Measurements from ENCODE around the gene F2R.

F2R gene

GRCh38 chr5:76717222-76718083 lies 1.5 kb downstream of the F2R start:
- Histone ChIP-seq H3K27me3 (ENCODE audit: control insufficient read depth in 3 of 3, insufficient read depth in 3 of 3, low read depth in 1 of 3, low read length in 3 of 3) (peaks cover 0 to 14% (median 4%) of the 10 kb centered on the region in 3 experiments), H3K4me2 (ENCODE audit: insufficient read depth, low read length, poor library complexity, severe bottlenecking) (peak overlapping the region; percentile 53), H2BK12ac (ENCODE audit: low read length) (no peak overlapping the region), H2BK120ac (ENCODE audit: low read depth, low read length) (no peak overlapping the region), H3K14ac (ENCODE audit: low read length) (no peak overlapping the region), H3K9ac (ENCODE audit: low read depth, low read length, poor library complexity) (peak overlapping the region; percentile 4), H2BK15ac (ENCODE audit: low read length) (no peak overlapping the region), H3K23ac (ENCODE audit: low read depth, low read length, poor library complexity) (no peak overlapping the region), H2AFZ (ENCODE audit: low read length) (peak overlapping the region; percentile 98), H3K79me1 (ENCODE audit: low read depth, low read length) (peaks cover 12% of the 10 kb centered on the region), H3K4ac (ENCODE audit: low read length) (no peak overlapping the region), H3K18ac (ENCODE audit: low read length) (no peak overlapping the region), H3K9me3 (replicated peaks in 1 of 2; ENCODE audit: control insufficient read depth in 2 of 2, insufficient read depth in 1 of 2, low read depth in 1 of 2, low read length in 2 of 2) (no peaks in the 10 kb centered on the region), H2AK5ac (ENCODE audit: low read depth, low read length) (no peak overlapping the region), H4K91ac (ENCODE audit: low read depth, low read length, poor library complexity) (no peak overlapping the region), H2BK5ac (ENCODE audit: low read length) (no peak overlapping the region), H3K4me3 (ENCODE audit: low read length in 2 of 2) (peak overlapping the region; percentile 15 to 90), H3K36me3 (replicated peaks in 1 of 2; ENCODE audit: control insufficient read depth in 2 of 2, insufficient read depth in 2 of 2, low read length in 2 of 2) (peaks cover 3 to 35% of the 10 kb centered on the region in 2 donors), H3K27ac (replicated peaks; ENCODE audit: low read length) (no peak overlapping the region), H4K8ac (ENCODE audit: low read depth, low read length) (no peak overlapping the region), H3K4me1 (ENCODE audit: control insufficient read depth in 2 of 2, insufficient read depth in 1 of 2, low read depth in 1 of 2, low read length in 2 of 2) (peaks cover 8% of the 10 kb centered on the region in 2 donors)
- DNase-seq (ENCODE audit: low spot score) = no peak
- no CpG with 5 or more reads among the region's 11 CpGs for WGBS, 2 donors (ENCODE audit: extremely low coverage in 2 of 2, insufficient read length in 2 of 2, insufficient replicate concordance in 1 of 2)

GRCh38 chr5:76718381-76718832 lies 2.5 kb downstream of the F2R start:
- Histone ChIP-seq H3K18ac (ENCODE audit: low read length) (no peak overlapping the region), H2BK15ac (ENCODE audit: low read length) (no peak overlapping the region), H4K8ac (ENCODE audit: low read depth, low read length) (no peak overlapping the region), H3K9ac (ENCODE audit: low read depth, low read length, poor library complexity) (no peak overlapping the region), H2BK12ac (ENCODE audit: low read length) (no peak overlapping the region), H3K14ac (ENCODE audit: low read length) (no peak overlapping the region), H3K4me1 (ENCODE audit: control insufficient read depth in 2 of 2, insufficient read depth in 1 of 2, low read depth in 1 of 2, low read length in 2 of 2) (peaks cover 8% of the 10 kb centered on the region in 2 donors), H3K27ac (replicated peaks; ENCODE audit: low read length) (no peak overlapping the region), H3K4ac (ENCODE audit: low read length) (no peak overlapping the region), H3K4me2 (ENCODE audit: insufficient read depth, low read length, poor library complexity, severe bottlenecking) (no peak overlapping the region), H2AFZ (ENCODE audit: low read length) (no peak overlapping the region), H3K36me3 (replicated peaks in 1 of 2; ENCODE audit: control insufficient read depth in 2 of 2, insufficient read depth in 2 of 2, low read length in 2 of 2) (peaks cover 3 to 43% of the 10 kb centered on the region in 2 donors), H3K9me3 (replicated peaks in 1 of 2; ENCODE audit: control insufficient read depth in 2 of 2, insufficient read depth in 1 of 2, low read depth in 1 of 2, low read length in 2 of 2) (no peaks in the 10 kb centered on the region), H4K91ac (ENCODE audit: low read depth, low read length, poor library complexity) (no peak overlapping the region), H3K4me3 (ENCODE audit: low read length in 2 of 2) (no peak overlapping the region), H2BK120ac (ENCODE audit: low read depth, low read length) (no peak overlapping the region), H2BK5ac (ENCODE audit: low read length) (no peak overlapping the region), H3K23ac (ENCODE audit: low read depth, low read length, poor library complexity) (no peak overlapping the region), H2AK5ac (ENCODE audit: low read depth, low read length) (no peak overlapping the region), H3K27me3 (ENCODE audit: control insufficient read depth in 3 of 3, insufficient read depth in 3 of 3, low read depth in 1 of 3, low read length in 3 of 3) (peaks cover 0 to 14% (median 4%) of the 10 kb centered on the region in 3 experiments), H3K79me1 (ENCODE audit: low read depth, low read length) (peaks cover 12% of the 10 kb centered on the region)
- no CpG with 5 or more reads among the region's 5 CpGs for WGBS, 2 donors (ENCODE audit: extremely low coverage in 2 of 2, insufficient read length in 2 of 2, insufficient replicate concordance in 1 of 2)
- DNase-seq (ENCODE audit: low spot score) = no peak

GRCh38 chr5:76718880-76719279 lies 3.0 kb downstream of the F2R start:
- Histone ChIP-seq H3K23ac (ENCODE audit: low read depth, low read length, poor library complexity) (no peak overlapping the region), H3K4me2 (ENCODE audit: insufficient read depth, low read length, poor library complexity, severe bottlenecking) (no peak overlapping the region), H2AFZ (ENCODE audit: low read length) (no peak overlapping the region), H2BK12ac (ENCODE audit: low read length) (no peak overlapping the region), H3K18ac (ENCODE audit: low read length) (no peak overlapping the region), H3K27ac (replicated peaks; ENCODE audit: low read length) (no peak overlapping the region), H4K91ac (ENCODE audit: low read depth, low read length, poor library complexity) (no peak overlapping the region), H2BK15ac (ENCODE audit: low read length) (no peak overlapping the region), H3K14ac (ENCODE audit: low read length) (no peak overlapping the region), H3K9ac (ENCODE audit: low read depth, low read length, poor library complexity) (no peak overlapping the region), H3K79me1 (ENCODE audit: low read depth, low read length) (peaks cover 12% of the 10 kb centered on the region), H3K4ac (ENCODE audit: low read length) (no peak overlapping the region), H3K4me3 (ENCODE audit: low read length in 2 of 2) (no peak overlapping the region), H2AK5ac (ENCODE audit: low read depth, low read length) (no peak overlapping the region), H3K9me3 (replicated peaks in 1 of 2; ENCODE audit: control insufficient read depth in 2 of 2, insufficient read depth in 1 of 2, low read depth in 1 of 2, low read length in 2 of 2) (peaks cover 0 to under 1% of the 10 kb centered on the region in 2 donors), H2BK120ac (ENCODE audit: low read depth, low read length) (no peak overlapping the region), H2BK5ac (ENCODE audit: low read length) (no peak overlapping the region), H4K8ac (ENCODE audit: low read depth, low read length) (no peak overlapping the region), H3K36me3 (replicated peaks in 1 of 2; ENCODE audit: control insufficient read depth in 2 of 2, insufficient read depth in 2 of 2, low read length in 2 of 2) (peaks cover 3 to 48% of the 10 kb centered on the region in 2 donors), H3K4me1 (ENCODE audit: control insufficient read depth in 2 of 2, insufficient read depth in 1 of 2, low read depth in 1 of 2, low read length in 2 of 2) (peaks cover 8% of the 10 kb centered on the region in 2 donors), H3K27me3 (ENCODE audit: control insufficient read depth in 3 of 3, insufficient read depth in 3 of 3, low read depth in 1 of 3, low read length in 3 of 3) (peaks cover 0 to 14% (median 4%) of the 10 kb centered on the region in 3 experiments)
- no CpG with 5 or more reads among the region's 4 CpGs for WGBS, 2 donors (ENCODE audit: extremely low coverage in 2 of 2, insufficient read length in 2 of 2, insufficient replicate concordance in 1 of 2)
- DNase-seq (ENCODE audit: low spot score) = no peak

- Histone ChIP-seq H3K9ac (ENCODE audit: low read depth, low read length, poor library complexity) (no peak overlapping the region), H3K4me2 (ENCODE audit: insufficient read depth, low read length, poor library complexity, severe bottlenecking) (no peak overlapping the region), H3K36me3 (replicated peaks in 1 of 2; ENCODE audit: control insufficient read depth in 2 of 2, insufficient read depth in 2 of 2, low read length in 2 of 2) (peaks cover 3 to 66% of the 10 kb centered on the region in 2 donors), H2BK12ac (ENCODE audit: low read length) (no peak overlapping the region), H4K8ac (ENCODE audit: low read depth, low read length) (no peak overlapping the region), H2AK5ac (ENCODE audit: low read depth, low read length) (no peak overlapping the region), H3K23ac (ENCODE audit: low read depth, low read length, poor library complexity) (no peak overlapping the region), H4K91ac (ENCODE audit: low read depth, low read length, poor library complexity) (no peak overlapping the region), H3K79me1 (ENCODE audit: low read depth, low read length) (peaks cover 9% of the 10 kb centered on the region), H3K4me1 (ENCODE audit: control insufficient read depth in 2 of 2, insufficient read depth in 1 of 2, low read depth in 1 of 2, low read length in 2 of 2) (peaks cover 8 to 10% of the 10 kb centered on the region in 2 donors), H2BK120ac (ENCODE audit: low read depth, low read length) (no peak overlapping the region), H2BK5ac (ENCODE audit: low read length) (no peak overlapping the region), H3K4me3 (ENCODE audit: low read length in 2 of 2) (no peak overlapping the region), H3K9me3 (replicated peaks in 1 of 2; ENCODE audit: control insufficient read depth in 2 of 2, insufficient read depth in 1 of 2, low read depth in 1 of 2, low read length in 2 of 2) (peaks cover 0 to 4% of the 10 kb centered on the region in 2 donors), H3K4ac (ENCODE audit: low read length) (no peak overlapping the region), H2AFZ (ENCODE audit: low read length) (no peak overlapping the region), H3K18ac (ENCODE audit: low read length) (no peak overlapping the region), H2BK15ac (ENCODE audit: low read length) (no peak overlapping the region), H3K27ac (replicated peaks; ENCODE audit: low read length) (no peak overlapping the region), H3K27me3 (ENCODE audit: control insufficient read depth in 3 of 3, insufficient read depth in 3 of 3, low read depth in 1 of 3, low read length in 3 of 3) (no peaks in the 10 kb centered on the region), H3K14ac (ENCODE audit: low read length) (no peak overlapping the region)
- no CpG with 5 or more reads among the region's 10 CpGs for WGBS, 2 donors (ENCODE audit: extremely low coverage in 2 of 2, insufficient read length in 2 of 2, insufficient replicate concordance in 1 of 2)
- no peak for DNase-seq (ENCODE audit: low spot score)
Measured at GRCh38 chr5:76720988-76721569, 5.2 kb downstream of the F2R start.
